Activated CD4-positive, CD25-positive, alpha-beta regulatory T cell treated with anti-CD3 and anti-CD28 coated beads, Interleukin-2, amount 50 U/mL, for 16 hours (primary cell): ENCODE results near the gene DMD.
"Not testable (repeated sequence)": the region's sequence is repeated elsewhere in the genome, so short reads cannot be mapped to it uniquely, and the experiment has no call there.

Source experiments
- DNase-seq: peaks from one replicate; pipeline ENCODE4 v3.0.0-alpha.2; 2020; ENCODE audit warnings: low read depth, low spot score

Gene DMD

GRCh38 chrX:33156152-33156726 lies 55.1 kb downstream of the DMD start:
- no peak for DNase-seq

- no peak for DNase-seq
Observed at GRCh38 chrX:33149580-33149979, 61.8 kb downstream of the DMD start.

DNA sequence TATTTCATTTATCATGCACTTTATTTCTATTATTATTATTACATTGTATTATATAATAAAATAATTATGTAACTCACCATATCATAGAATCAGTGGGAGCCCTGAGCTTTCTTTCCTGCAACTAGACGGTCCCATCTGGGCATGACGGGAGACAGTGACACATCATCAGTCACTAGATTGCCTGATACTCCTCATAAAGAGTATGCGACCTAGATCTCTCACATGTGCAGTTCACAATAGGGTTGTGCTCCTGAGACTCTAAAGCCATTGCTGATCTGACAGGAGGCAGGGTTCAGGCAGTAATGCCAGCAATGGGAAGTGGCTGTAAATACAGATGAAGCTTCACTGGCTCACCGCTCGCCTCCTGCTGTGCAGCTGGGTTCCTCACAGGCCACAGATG lies 62.3 kb downstream of the DMD start:
- no peak for DNase-seq

GRCh38 chrX:33142331-33142730 lies 69.0 kb downstream of the DMD start:
- no peak for DNase-seq

- no peak for DNase-seq
Observed at GRCh38 chrX:33138677-33139249, 72.6 kb downstream of the DMD start.

- no peak for DNase-seq
Observed at GRCh38 chrX:33134164-33134563, 77.2 kb downstream of the DMD start.

- no peak for DNase-seq
Observed at GRCh38 chrX:33133320-33133719, 78.0 kb downstream of the DMD start.

GRCh38 chrX:33132569-33132968 lies 78.8 kb downstream of the DMD start:
- DNase-seq, result no peak

GRCh38 chrX:33129607-33130006 lies 81.7 kb downstream of the DMD start:
- no peak for DNase-seq

GRCh38 chrX:33128048-33128805 lies 83.1 kb downstream of the DMD start:
- DNase-seq, result no peak

GRCh38 chrX:33126469-33126868 lies 84.9 kb downstream of the DMD start:
- DNase-seq, result no peak

GRCh38 chrX:33109858-33110257 lies 101.5 kb downstream of the DMD start:
- DNase-seq, result no peak

- no peak for DNase-seq
Observed at GRCh38 chrX:33106737-33107136, 104.6 kb downstream of the DMD start.

GRCh38 chrX:33095079-33095478 lies 116.3 kb downstream of the DMD start:
- no peak for DNase-seq

- DNase-seq, result no peak
Observed at GRCh38 chrX:33087411-33087810, 123.9 kb downstream of the DMD start.

DNA sequence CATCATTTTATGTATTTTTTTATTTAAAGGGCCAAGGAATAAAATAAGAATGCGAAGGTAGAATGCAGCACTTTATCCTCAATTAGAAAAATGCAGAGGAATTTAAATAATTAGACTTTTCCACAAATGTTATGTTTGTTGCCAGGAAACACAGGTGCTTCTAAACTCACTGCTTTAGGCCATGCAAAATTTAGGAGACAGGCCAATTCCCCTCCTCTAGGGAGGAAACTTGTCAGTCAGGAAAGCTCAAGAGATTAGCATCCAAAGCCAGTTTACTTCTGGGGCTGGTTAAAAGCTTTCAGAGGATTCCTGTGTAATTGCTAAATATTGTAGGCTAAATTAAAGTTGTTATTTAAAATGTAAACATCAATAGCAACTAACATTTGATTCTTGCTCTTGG lies 124.5 kb downstream of the DMD start:
- DNase-seq, result no peak

- no peak for DNase-seq
Observed at GRCh38 chrX:33082371-33082770, 129.0 kb downstream of the DMD start.

GRCh38 chrX:33078273-33078672 lies 133.1 kb downstream of the DMD start:
- no peak for DNase-seq

- not testable (repeated sequence) for DNase-seq
Observed at GRCh38 chrX:33073660-33074059, 137.7 kb downstream of the DMD start.

GRCh38 chrX:33065415-33065814 lies 145.9 kb downstream of the DMD start:
- no peak for DNase-seq

DNA sequence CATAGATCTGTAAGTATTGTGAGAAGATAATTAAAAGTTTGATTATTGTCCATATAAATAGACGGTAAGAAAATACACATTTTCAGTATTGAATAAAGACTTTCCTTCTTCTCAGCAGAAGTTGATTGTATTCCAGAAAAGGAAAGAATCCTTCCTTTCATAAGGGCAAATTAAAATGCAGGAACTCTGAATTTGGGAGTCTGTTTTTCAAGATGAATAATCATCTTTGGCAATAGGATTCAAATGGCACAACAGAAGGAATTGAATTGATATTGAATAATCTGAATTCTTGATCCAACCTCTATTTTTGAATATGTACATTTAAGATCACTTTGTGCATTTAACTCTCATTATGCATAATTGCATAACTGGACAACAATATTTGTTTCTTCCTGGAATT lies 149.3 kb downstream of the DMD start:
- DNase-seq, result no peak

- DNase-seq, result no peak
Observed at GRCh38 chrX:33053001-33053400, 158.3 kb downstream of the DMD start.

- DNase-seq, result no peak
Observed at GRCh38 chrX:33045882-33046281, 165.5 kb downstream of the DMD start.
